Iris pigment epithelial cell (primary cell): ENCODE results near the gene DENND5B.
"Not testable (repeated sequence)": the region's sequence is repeated elsewhere in the genome, so short reads cannot be mapped to it uniquely, and the experiment has no call there.

Experiments
- DNase-seq: peaks from one replicate; pipeline ENCODE4 v3.0.0-alpha.2; 2011; ENCODE audit warnings: low read depth

Gene DENND5B

DNA sequence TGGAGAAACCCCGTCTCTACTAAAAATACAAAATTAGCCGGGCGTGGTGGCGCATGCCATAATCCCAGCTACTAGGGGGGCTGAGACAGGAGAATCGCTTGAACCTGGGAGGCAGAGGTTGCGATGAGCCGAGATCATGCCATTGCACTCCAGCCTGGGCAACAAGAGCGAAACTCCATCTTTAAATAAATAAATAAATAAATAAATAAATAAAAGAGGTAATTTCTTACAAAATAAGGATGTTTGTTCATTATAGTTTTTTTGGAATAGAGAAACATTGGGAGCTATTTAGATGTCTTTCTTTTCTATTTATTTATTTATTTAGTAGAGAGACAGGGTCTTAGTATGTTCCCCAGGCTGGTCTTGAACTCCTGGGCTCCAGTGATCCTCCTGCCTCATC, 213.7 kb downstream of the DENND5B start:
- not testable (repeated sequence) for DNase-seq

DNA sequence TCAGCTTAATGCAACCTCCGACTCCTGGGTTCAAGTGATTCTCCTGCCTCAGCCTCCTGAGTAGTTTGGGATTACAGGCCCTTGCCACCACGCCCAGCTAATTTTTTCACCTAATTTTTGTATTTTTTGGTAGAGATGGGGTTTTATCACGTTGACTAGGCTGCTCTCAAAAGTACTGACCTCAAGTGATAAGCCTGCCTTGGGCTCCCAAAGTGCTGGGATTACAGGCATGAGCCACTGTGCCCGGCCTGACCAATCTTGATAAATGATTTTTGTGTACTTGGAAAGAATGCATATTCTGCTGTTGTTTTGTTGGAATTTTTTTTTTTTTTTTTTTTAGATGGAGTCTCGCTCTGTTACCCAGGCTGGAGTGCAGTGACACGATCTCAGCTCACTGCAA, 215.5 kb downstream of the DENND5B start:
- not testable (repeated sequence) for DNase-seq

GRCh38 chr12:31371256-31371620, 219.7 kb downstream of the DENND5B start:
- no peak for DNase-seq

DNA sequence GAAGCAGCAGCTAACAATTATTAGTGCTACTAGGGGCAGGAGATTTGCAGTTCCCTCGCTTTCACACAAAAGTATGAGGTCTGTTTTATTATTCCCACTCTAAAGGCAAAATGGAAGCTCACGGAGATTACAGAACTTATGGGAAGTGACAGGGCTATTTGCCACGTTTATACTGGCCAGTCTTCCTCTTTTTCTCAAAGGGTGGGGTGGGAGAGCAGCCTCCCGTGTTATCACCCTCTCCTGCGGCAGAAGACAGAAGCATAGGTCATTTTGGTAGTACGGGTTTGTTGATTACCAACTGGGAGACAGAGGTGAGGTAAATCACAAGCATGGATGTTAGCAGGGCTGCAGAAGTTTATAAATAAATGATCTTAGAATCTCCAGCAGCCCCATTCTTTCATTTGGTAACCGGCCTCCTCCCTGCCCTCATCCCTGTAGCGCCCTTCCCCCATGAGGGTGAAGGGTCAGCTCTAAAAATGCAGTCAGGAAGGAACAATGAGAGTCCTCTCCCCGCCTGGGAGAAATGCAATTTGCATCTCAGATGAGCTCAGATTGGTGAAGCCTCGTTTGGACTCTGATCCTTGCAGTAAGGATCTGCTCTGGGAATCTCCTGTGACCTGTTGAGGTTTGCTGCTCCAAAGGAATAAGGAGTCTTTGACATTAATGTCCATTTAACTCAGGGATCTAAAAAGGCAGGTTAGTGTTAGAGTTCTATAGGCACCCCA, 220.2 kb downstream of the DENND5B start:
- peak; percentile 16 for DNase-seq

DNA sequence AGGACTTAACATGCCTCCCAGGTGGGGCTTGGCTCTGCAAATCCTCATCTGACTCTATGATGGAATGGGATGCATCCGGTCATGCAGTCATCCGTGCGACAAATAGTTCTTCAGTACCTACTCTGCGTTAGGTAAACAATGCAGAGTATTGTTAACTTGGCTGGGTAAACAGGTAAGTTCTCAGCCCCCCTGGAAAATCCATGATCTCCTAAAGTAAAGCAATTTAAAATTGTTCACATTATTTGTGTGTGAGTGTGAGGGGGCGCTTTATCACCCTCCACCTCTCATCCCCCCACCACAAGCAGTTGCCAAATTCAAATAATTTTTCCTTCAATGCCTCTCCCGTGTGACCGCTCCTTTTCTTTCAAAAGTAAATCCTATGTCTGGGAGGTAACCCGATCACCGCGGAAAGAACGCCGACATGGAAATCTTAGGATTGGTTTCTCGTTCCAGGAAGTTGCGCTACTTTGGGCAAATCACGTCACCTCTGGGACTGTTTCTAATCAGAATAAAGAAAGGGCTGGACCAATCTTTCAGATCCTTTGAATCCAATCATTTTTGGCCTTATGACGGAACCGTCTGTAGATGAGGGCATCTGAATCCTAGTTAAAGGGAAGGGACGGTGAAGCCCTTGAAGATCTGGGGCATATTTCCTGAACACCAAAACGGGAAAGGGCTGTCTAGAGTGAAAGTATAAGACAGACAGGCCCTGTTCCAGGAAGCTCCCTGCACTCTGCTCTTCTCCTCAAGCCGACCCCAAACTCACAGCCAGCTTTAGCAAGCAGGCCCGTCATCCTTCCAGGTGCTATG, 221.0 kb downstream of the DENND5B start:
- DNase-seq: peak; percentile 87

- DNase-seq: peak; percentile 27
Observed at GRCh38 chr12:31368666-31369361, 222.1 kb downstream of the DENND5B start.

DNA sequence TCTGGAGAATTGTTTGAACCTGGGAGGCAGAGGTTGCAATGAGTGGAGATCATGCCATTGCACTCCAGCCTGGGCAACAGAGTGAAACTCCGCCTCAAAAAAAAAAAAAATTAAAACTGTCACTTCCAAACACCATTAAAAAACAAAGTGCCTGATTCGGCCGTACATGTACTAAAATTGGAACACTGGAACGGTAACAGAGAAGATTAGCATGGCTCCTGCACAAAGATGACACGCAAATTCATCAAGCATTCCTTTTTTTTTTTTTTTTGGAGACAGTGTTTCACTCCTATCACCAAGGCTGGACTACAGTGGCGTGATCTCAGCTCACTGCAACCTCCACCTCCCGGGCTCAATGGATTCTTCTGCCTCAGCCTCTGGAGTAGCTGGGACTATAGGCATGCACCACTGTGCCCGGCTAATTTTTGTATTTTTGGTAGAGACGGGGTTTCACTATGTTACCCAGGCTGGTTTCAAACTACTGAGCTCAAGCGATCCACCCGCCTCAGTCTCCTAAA, 224.8 kb downstream of the DENND5B start:
- no peak for DNase-seq

DNA sequence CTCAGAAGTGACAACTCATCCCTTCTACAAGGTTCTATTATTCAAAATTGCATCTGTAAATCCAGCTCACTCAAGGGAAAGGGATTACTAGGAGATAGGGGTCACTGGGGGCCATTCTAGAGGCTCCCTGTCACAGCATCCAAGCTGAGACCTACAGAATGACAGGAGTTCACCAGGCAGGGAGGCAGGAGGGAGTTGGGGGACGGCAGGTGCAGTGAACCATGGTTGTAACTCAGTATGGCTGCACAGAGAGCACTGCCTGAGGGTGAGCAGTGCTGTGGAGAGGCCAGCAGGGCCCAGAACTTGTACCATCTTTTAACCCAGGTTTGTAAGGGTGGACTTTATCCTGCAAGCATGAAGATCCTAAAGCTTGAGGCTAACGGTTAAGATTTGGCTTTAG, 227.1 kb downstream of the DENND5B start:
- no peak for DNase-seq

DNA sequence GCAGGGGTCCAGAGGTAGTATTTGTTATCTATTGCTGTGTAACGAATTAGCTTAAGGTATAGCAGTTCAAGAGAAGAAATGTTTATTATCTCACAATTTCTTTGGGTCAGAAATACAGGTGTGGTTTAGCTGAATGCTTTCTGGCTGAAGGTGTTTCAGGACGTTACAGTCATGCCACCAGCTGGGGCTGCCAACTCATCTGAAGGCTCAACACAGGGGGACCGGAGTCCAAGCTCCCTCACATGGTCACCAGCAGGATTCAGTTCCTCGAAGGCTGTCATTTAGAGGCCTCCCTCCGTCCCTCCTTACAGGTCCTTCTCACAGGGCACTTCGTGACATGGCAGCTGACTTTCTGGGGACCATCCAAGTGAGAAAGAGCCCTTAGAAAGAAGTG, 227.5 kb downstream of the DENND5B start:
- no peak for DNase-seq

DNA sequence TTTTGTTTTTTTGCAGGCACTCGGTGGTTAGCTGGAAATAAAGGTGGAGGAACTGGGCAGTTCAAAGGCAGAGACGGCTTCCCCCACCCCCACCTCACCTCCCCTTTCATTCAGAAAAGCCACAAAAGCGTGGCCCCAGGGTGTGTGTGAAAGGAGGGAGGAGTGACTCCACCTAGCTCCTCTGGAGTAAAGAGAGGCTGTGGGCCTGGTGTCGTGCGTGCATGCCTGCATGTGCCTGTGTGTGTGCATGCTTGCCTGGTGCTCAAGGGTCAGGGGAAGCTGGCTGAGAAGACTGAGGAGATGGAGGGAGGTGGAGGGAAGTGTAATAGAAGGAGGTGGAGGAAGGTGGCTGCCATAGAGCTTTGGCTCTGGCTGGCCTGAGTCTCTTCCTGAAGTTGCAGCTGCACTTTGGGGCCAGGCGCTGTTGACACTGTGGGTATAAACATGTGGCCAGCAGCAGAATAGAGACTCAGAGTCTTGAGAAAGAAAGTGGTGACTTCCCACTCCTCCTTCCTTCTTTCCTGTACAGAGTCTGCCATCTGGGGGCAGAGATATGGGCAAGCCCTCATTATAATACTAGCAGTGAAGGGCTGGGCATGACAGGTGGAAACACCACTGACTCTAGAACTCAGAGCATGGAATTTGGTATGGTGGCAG, 228.0 kb downstream of the DENND5B start:
- no peak for DNase-seq

GRCh38 chr12:31362115-31362758, 228.7 kb downstream of the DENND5B start:
- peak; percentile 2 for DNase-seq

GRCh38 chr12:31361730-31362114, 229.2 kb downstream of the DENND5B start:
- no peak for DNase-seq

DNA sequence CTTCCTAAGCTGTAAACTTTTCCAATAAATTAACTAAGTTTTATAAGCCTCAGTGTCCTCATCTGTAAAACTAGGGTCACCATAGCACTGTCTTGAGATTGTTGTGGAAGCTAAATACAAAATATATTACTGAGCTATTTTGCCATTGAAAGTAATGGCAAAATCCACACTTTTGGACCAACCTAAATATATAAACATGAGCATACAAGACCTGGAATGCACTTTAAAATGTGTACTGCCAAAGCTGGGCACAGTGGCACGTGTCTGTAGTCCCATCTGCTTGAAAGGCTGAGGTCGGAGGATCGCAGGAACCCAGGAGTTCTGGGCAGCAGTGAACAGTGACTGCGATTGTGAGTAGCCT, 235.2 kb downstream of the DENND5B start:
- DNase-seq: no peak

DNA sequence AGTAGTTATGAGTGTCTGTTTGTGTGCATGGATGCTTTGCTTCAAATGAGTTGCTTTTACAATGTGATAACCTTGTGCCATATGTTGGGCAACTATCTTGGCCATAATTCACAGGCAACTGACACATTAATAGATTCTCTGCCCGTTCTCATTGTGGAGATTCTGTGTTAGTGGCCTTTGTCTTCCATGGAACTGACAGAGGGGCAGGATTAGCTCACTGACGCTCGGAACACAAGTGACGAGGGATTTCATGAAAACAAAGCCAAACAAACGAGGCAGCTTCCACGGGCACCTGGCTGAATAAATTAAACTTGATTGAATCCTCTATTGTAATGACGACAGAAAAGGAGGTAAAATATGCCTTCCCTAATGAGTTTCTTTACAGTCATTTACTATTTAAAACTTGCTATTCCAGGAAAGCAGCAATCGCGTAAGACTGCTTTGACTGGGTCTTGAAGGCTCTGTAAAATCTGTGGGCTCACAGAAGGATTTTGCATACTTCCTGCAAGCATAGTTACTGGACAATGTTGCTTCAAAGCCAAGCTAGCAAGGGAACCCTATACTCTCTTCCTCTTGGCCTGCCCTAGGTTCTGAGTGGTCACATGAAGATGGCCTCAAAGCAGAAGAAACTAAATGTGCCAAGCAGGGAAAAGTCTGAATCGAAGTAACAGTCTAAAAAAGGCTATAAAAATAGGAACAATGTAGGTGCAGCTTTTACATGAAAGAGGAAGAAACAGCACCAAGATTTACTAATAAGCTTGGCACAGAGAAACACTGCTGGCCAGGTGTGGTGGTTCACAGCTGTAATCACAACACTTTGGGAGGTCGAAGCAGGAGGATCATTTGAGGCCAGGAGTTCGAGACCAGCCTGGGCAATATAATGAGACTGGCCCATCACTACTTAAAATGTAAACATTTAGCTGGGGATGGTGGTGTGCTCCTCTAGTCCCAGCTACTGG, 236.9 kb downstream of the DENND5B start:
- DNase-seq: peak; percentile 4

GRCh38 chr12:31346267-31346666, 244.7 kb downstream of the DENND5B start:
- no peak for DNase-seq

- no peak for DNase-seq
Observed at GRCh38 chr12:31343139-31343538, 247.8 kb downstream of the DENND5B start.

DNA sequence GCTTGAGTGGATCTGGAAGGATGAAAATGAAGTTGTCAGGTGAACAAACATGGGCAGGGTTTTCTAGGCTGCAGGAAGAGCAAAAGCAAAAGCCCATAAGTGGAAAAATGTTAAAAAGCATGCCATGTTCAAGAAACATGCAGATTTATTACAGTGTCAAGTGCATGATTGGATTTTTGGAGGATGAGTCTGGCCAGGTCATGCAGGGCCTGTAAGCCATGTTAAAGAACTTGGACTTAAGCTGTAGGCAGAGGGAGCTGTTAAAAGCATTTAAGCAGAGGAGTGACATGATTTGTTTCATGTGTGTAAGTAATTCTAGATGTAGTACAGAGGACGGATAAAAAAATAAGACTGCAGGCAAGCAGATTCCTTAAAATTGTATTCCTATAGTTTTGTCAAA, 248.7 kb downstream of the DENND5B start:
- DNase-seq: no peak

- DNase-seq: no peak
Observed at GRCh38 chr12:31339831-31340622, 250.9 kb downstream of the DENND5B start.

- DNase-seq: no peak
Observed at GRCh38 chr12:31337952-31338351, 253.0 kb downstream of the DENND5B start.
